HG03159 (cell line): ENCODE data around the gene LHX1.
A peak's percentile ranks its signal among the peaks of the same experiment; 100 is the strongest.

Experiments used
- ATAC-seq: cut with Tn5 transposase; IDR thresholded peaks from one replicate; pipeline ENCODE4 v1.9.1; 2021; ENCODE audit warnings: mild to moderate bottlenecking, moderate library complexity; ENCODE audit not compliant: unreplicated experiment

LHX1 gene

GRCh38 chr17:36937959-36938565 is 787 bp downstream of the LHX1 start:
- ATAC-seq, result no peak

GRCh38 chr17:36938566-36939051 is 1.3 kb downstream of the LHX1 start:
- ATAC-seq, result no peak

- no peak for ATAC-seq
Measured at GRCh38 chr17:36939052-36939801, 2.0 kb downstream of the LHX1 start.

GRCh38 chr17:36939802-36940312 is 2.6 kb downstream of the LHX1 start:
- ATAC-seq, result no peak

GRCh38 chr17:36940313-36941264 is 3.3 kb downstream of the LHX1 start:
- no peak for ATAC-seq

- no peak for ATAC-seq
Measured at GRCh38 chr17:36941265-36942010, 4.2 kb downstream of the LHX1 start.

- no peak for ATAC-seq
Measured at GRCh38 chr17:36942019-36942599, 4.8 kb downstream of the LHX1 start.

GRCh38 chr17:36942631-36943125 is 5.4 kb downstream of the LHX1 start:
- ATAC-seq, result no peak

- no peak for ATAC-seq
Measured at GRCh38 chr17:36943250-36944191, 6.2 kb downstream of the LHX1 start.

- ATAC-seq, result no peak
Measured at GRCh38 chr17:36944553-36944952, 7.3 kb downstream of the LHX1 start.

GRCh38 chr17:36945140-36945539 is 7.9 kb downstream of the LHX1 start:
- ATAC-seq, result no peak

GRCh38 chr17:36945959-36946725 is 8.9 kb downstream of the LHX1 start:
- ATAC-seq, result no peak

- ATAC-seq, result no peak
Measured at GRCh38 chr17:36946726-36947091, 9.4 kb downstream of the LHX1 start.

- no peak for ATAC-seq
Measured at GRCh38 chr17:36947922-36948716, 10.8 kb downstream of the LHX1 start.

GRCh38 chr17:36948717-36949460 is 11.6 kb downstream of the LHX1 start, which contains the start of gene AATF:
AATF (plus strand) TSS chr17:36948954; CDS start chr17:36949126, 172 bp downstream.
- peak; percentile 88 for ATAC-seq

- ATAC-seq, result no peak
Measured at GRCh38 chr17:36949461-36949927, 12.2 kb downstream of the LHX1 start.
